OCI-LY3 (cell line): ENCODE results near the gene UPP1.
A peak's percentile ranks its signal among the peaks of the same experiment; 100 is the strongest.

Source experiments
- H2AFZ ChIP-seq: fragments of 200-600, 300-600 bp; shearing (Covaris generic); 2 replicates; pipeline ENCODE4 v1.6.0; 2014; ENCODE audit warnings: antibody characterized with exemption, low read depth, low read length
- H3K27ac ChIP-seq: fragments of 200-600, 300-600 bp; sonication (generic); 2 replicates; pipeline ENCODE4 v1.5.1; 2014; ENCODE audit warnings: mild to moderate bottlenecking, low read length, moderate library complexity, mixed read lengths
- H3K27me3 ChIP-seq: fragments of 200-600, 300-600 bp; sonication (generic); 2 replicates; pipeline ENCODE4 v1.6.1; 2014; ENCODE audit warnings: low read depth, low read length, mixed read lengths
- H3K36me3 ChIP-seq: fragments of 200-600, 300-600 bp; sonication (generic); replicated peaks from 2 replicates; pipeline ENCODE3; 2014; ENCODE audit warnings: low read depth, low read length, mixed read lengths
- H3K4me1 ChIP-seq: fragments of 300-600, 200-600 bp; sonication (generic); 2 replicates; pipeline ENCODE4 v1.6.1; 2014; ENCODE audit warnings: low read length, mixed read lengths
- H3K4me2 ChIP-seq: fragments of 200-600, 300-600 bp; sonication (generic); 2 replicates; pipeline ENCODE4 v1.6.1; 2014; ENCODE audit warnings: low read length, mixed read lengths
- H3K4me3 ChIP-seq: fragments of 300-600, 200-600 bp; sonication (generic); 2 replicates; pipeline ENCODE4 v1.5.1; 2014; ENCODE audit warnings: antibody characterized with exemption, mild to moderate bottlenecking, low read length, moderate library complexity
- H3K79me2 ChIP-seq: fragments of 300-600, 200-600 bp; shearing (Covaris generic); 2 replicates; pipeline ENCODE4 v1.6.1; 2014; ENCODE audit warnings: mild to moderate bottlenecking, low read length, mixed read lengths
- H3K9ac ChIP-seq: fragments of 300-600, 200-600 bp; shearing (Covaris generic); 2 replicates; pipeline ENCODE4 v1.6.0; 2014; ENCODE audit warnings: mild to moderate bottlenecking, low read length, moderate library complexity
- H3K9me3 ChIP-seq: fragments of 200-600, 300-600 bp; shearing (Covaris generic); 2 replicates; pipeline ENCODE4 v1.6.1; 2014; ENCODE audit warnings: low read length, mixed read lengths; ENCODE audit not compliant: insufficient read depth
- H4K20me1 ChIP-seq: fragments of 200-600, 300-600 bp; sonication (generic); 2 replicates; pipeline ENCODE4 v1.6.1; 2016; ENCODE audit warnings: low read length, mixed read lengths; ENCODE audit not compliant: insufficient read depth
- CTCF ChIP-seq: fragments of 200-600, 300-600 bp; sonication (generic); IDR thresholded peaks from 2 replicates; pipeline ENCODE4 v1.5.1; 2014; ENCODE audit warnings: antibody characterized with exemption, low read length, low read depth
- EZH2phosphoT487 ChIP-seq: fragments of 200-600 bp; shearing (Covaris generic); IDR thresholded peaks from 2 replicates; pipeline ENCODE4 v1.6.1; 2018; ENCODE audit warnings: antibody characterized with exemption, mixed run types, low read depth

Gene UPP1

GRCh38 chr7:48085433-48085791, 3.7 kb upstream of the UPP1 start:
- Histone ChIP-seq H3K79me2 (no peaks in the 10 kb centered on the region), H3K27ac (peak overlapping the region; percentile 72), H3K27me3 (peaks cover 37% of the 10 kb centered on the region), H3K9me3 (no peaks in the 10 kb centered on the region), H4K20me1 (no peaks in the 10 kb centered on the region), H3K9ac (peak overlapping the region; percentile 37; the same call in 1 of the 2 replicates), H2AFZ (0 out of 2 replicates have a peak overlapping the region, but pooled peaks have one; percentile 25), H3K4me3 (peak overlapping the region; percentile 49), H3K4me1 (peaks cover 41% of the 10 kb centered on the region), H3K36me3 (no peaks in the 10 kb centered on the region), H3K4me2 (peak overlapping the region; percentile 66)
- TF ChIP-seq CTCF (no peak), EZH2phosphoT487 (no peak)

- Histone ChIP-seq H2AFZ (no peak overlapping the region), H3K79me2 (no peaks in the 10 kb centered on the region), H3K4me3 (no peak overlapping the region), H3K4me2 (peak overlapping the region; percentile 66), H3K27ac (peak overlapping the region; percentile 72; the same call in 1 of the 2 replicates), H3K36me3 (no peaks in the 10 kb centered on the region), H3K4me1 (peaks cover 41% of the 10 kb centered on the region), H4K20me1 (no peaks in the 10 kb centered on the region), H3K9ac (0 out of 2 replicates have a peak overlapping the region, but pooled peaks have one; percentile 12), H3K9me3 (no peaks in the 10 kb centered on the region), H3K27me3 (peaks cover 33% of the 10 kb centered on the region)
- TF ChIP-seq EZH2phosphoT487: no peak
- no peak for TF ChIP-seq CTCF
Measured at GRCh38 chr7:48085942-48086341, 3.1 kb upstream of the UPP1 start.

GRCh38 chr7:48087349-48087748, 1.7 kb upstream of the UPP1 start:
- 0 out of 2 replicates have a peak overlapping the region, but pooled peaks have one; percentile 4 for H3K4me3 ChIP-seq

GRCh38 chr7:48088559-48089045, 463 bp upstream of the UPP1 start:
- H3K9me3 ChIP-seq: no peaks in the 10 kb centered on the region
- peak overlapping the region; percentile 80 for H3K9ac ChIP-seq
- no peaks in the 10 kb centered on the region for H3K36me3 ChIP-seq
- H3K4me2 ChIP-seq: peak overlapping the region; percentile 99
- peaks cover 41% of the 10 kb centered on the region for H3K4me1 ChIP-seq
- H3K4me3 ChIP-seq: peak overlapping the region; percentile 87
- H4K20me1 ChIP-seq: no peaks in the 10 kb centered on the region
- peaks cover 29% of the 10 kb centered on the region for H3K27me3 ChIP-seq
- H3K79me2 ChIP-seq: no peaks in the 10 kb centered on the region
- H2AFZ ChIP-seq: peak overlapping the region; percentile 26; the same call in 1 of the 2 replicates
- peak overlapping the region; percentile 61 for H3K27ac ChIP-seq
- no peak for TF ChIP-seq EZH2phosphoT487
- TF ChIP-seq CTCF: no peak

More at GRCh38 chr7:48087349-48087748, 1.7 kb upstream of the UPP1 start:
- Histone ChIP-seq H3K79me2 (no peaks in the 10 kb centered on the region), H2AFZ (no peak overlapping the region), H4K20me1 (no peaks in the 10 kb centered on the region), H3K4me2 (peak overlapping the region; percentile 99), H3K9ac (no peak overlapping the region), H3K4me1 (peaks cover 41% of the 10 kb centered on the region), H3K36me3 (no peaks in the 10 kb centered on the region), H3K27me3 (peaks cover 36% of the 10 kb centered on the region), H3K9me3 (no peaks in the 10 kb centered on the region), H3K27ac (no peak overlapping the region)
- no peak for TF ChIP-seq CTCF
- TF ChIP-seq EZH2phosphoT487: no peak
